Measurements from ENCODE around the gene PPP1R1B.

The PPP1R1B gene

GRCh38 chr17:39606434-39607056, 20.2 kb upstream of the PPP1R1B start:
- FAIRE-seq (no peak), DNase-seq (ENCODE audit: insufficient read length, low spot score) (no peak)
- TF ChIP-seq CTCF (IDR thresholded peaks at IDR 0.05; ENCODE audit: insufficient read depth, missing control alignments), result no peak

- FAIRE-seq, result no peak
- no peak for DNase-seq (ENCODE audit: insufficient read length, low spot score)
- no peak for TF ChIP-seq CTCF (IDR thresholded peaks at IDR 0.05; ENCODE audit: insufficient read depth, missing control alignments)
These were observed 19.5 kb upstream of the PPP1R1B start for GRCh38 chr17:39607057-39607850.

- FAIRE-seq (no peak), DNase-seq (ENCODE audit: insufficient read length, low spot score) (no peak)
- no peak for TF ChIP-seq CTCF (IDR thresholded peaks at IDR 0.05; ENCODE audit: insufficient read depth, missing control alignments)
These were observed 19.0 kb upstream of the PPP1R1B start, which contains the start of gene NEUROD2 for GRCh38 chr17:39607851-39608130. Gene NEUROD2, minus strand, starts transcription at chr17:39607920. Its CDS starts 1,321 bp downstream, at chr17:39606599.

GRCh38 chr17:39608142-39608981, 18.4 kb upstream of the PPP1R1B start:
- no peak for DNase-seq (ENCODE audit: insufficient read length, low spot score)
- no peak for TF ChIP-seq CTCF (IDR thresholded peaks at IDR 0.05; ENCODE audit: insufficient read depth, missing control alignments)
- FAIRE-seq, result no peak

GRCh38 chr17:39609416-39610025, 17.2 kb upstream of the PPP1R1B start:
- DNase-seq (ENCODE audit: insufficient read length, low spot score), result no peak
- TF ChIP-seq CTCF (IDR thresholded peaks at IDR 0.05; ENCODE audit: insufficient read depth, missing control alignments), result no peak
- no peak for FAIRE-seq

- FAIRE-seq (no peak), DNase-seq (ENCODE audit: insufficient read length, low spot score) (no peak)
- TF ChIP-seq CTCF (IDR thresholded peaks at IDR 0.05; ENCODE audit: insufficient read depth, missing control alignments), result no peak
These were observed 15.2 kb upstream of the PPP1R1B start for GRCh38 chr17:39611401-39612112.

Data from D721Med (cell line).